Osteocyte (in vitro differentiated cells): ENCODE results near the gene TLNRD1. TPM values are rescaled to one million over a fixed set of nuclear protein-coding genes. Genes with fewer than 3 reads are reported as not detected.

Experiments used
- DNase-seq: peaks from one replicate; pipeline ENCODE4 v3.0.0; 2021; ENCODE audit warnings: mixed read lengths; ENCODE audit not compliant: unreplicated experiment; ENCODE audit errors: extremely low spot score
- H3K27ac Mint-ChIP-seq: one replicate; pipeline ENCODE4 v1.8.0; 2021; ENCODE audit warnings: mild to moderate bottlenecking, mixed read lengths; ENCODE audit not compliant: unreplicated experiment
- H3K27me3 Mint-ChIP-seq: one replicate; pipeline ENCODE4 v1.8.0; 2021; ENCODE audit warnings: mixed read lengths; ENCODE audit not compliant: unreplicated experiment
- H3K36me3 Mint-ChIP-seq: one replicate; pipeline ENCODE4 v1.8.0; 2021; ENCODE audit warnings: mixed read lengths; ENCODE audit not compliant: unreplicated experiment
- H3K4me1 Mint-ChIP-seq: one replicate; pipeline ENCODE4 v1.8.0; 2021; ENCODE audit warnings: mixed read lengths; ENCODE audit not compliant: unreplicated experiment
- H3K4me3 Mint-ChIP-seq: one replicate; pipeline ENCODE4 v1.8.0; 2021; ENCODE audit warnings: mild to moderate bottlenecking, moderate library complexity, mixed read lengths; ENCODE audit not compliant: unreplicated experiment
- H3K9me3 Mint-ChIP-seq: one replicate; pipeline ENCODE4 v1.8.0; 2021; ENCODE audit warnings: mixed read lengths; ENCODE audit not compliant: unreplicated experiment
- CTCF ChIP-seq: fragments of 200-600 bp; sonication (generic); IDR thresholded peaks from 2 replicates; pipeline ENCODE4 v1.5.0; 2021; ENCODE audit warnings: antibody characterized with exemption, mild to moderate bottlenecking, moderate library complexity
- total RNA-seq: library from RNA; stranded (reverse); gene quantifications from 2 replicates; pipeline ENCODE4 v1.2.1, GENCODE V29; 2021

The TLNRD1 gene
- total RNA-seq, 1 donor from 2014 or later: 10.6 TPM

- DNase-seq: no peak
- Mint-ChIP-seq H3K27ac (peak overlapping the region; percentile 56), H3K4me3 (no peak overlapping the region), H3K4me1 (peaks cover 25% of the 10 kb centered on the region), H3K36me3 (peaks cover 23% of the 10 kb centered on the region), H3K27me3 (no peaks in the 10 kb centered on the region), H3K9me3 (no peaks in the 10 kb centered on the region)
- TF ChIP-seq CTCF: no peak
These were observed 33.3 kb upstream of the TLNRD1 start for GRCh38 chr15:80967451-80967850.

- H3K4me3 Mint-ChIP-seq: no peak overlapping the region
- H3K27ac Mint-ChIP-seq: peak overlapping the region; percentile 56
- no peak for DNase-seq
- peaks cover 25% of the 10 kb centered on the region for H3K4me1 Mint-ChIP-seq
- H3K36me3 Mint-ChIP-seq: peaks cover 19% of the 10 kb centered on the region
- no peak for TF ChIP-seq CTCF
- no peaks in the 10 kb centered on the region for H3K27me3 Mint-ChIP-seq
- H3K9me3 Mint-ChIP-seq: no peaks in the 10 kb centered on the region
These were observed 32.7 kb upstream of the TLNRD1 start for GRCh38 chr15:80967991-80968510.

- Mint-ChIP-seq H3K36me3 (peaks cover 11% of the 10 kb centered on the region), H3K9me3 (no peaks in the 10 kb centered on the region), H3K27me3 (no peaks in the 10 kb centered on the region), H3K4me1 (peaks cover 28% of the 10 kb centered on the region), H3K4me3 (no peak overlapping the region), H3K27ac (no peak overlapping the region)
- no peak for DNase-seq
- TF ChIP-seq CTCF: no peak
These were observed 31.4 kb upstream of the TLNRD1 start for GRCh38 chr15:80969316-80969715.

- no peak for DNase-seq
- H3K36me3 Mint-ChIP-seq: peaks cover 9% of the 10 kb centered on the region
These were observed 30.6 kb upstream of the TLNRD1 start for GRCh38 chr15:80970018-80970657.

More at GRCh38 chr15:80970018-80970657, 30.6 kb upstream of the TLNRD1 start:
- Mint-ChIP-seq H3K4me1 (peaks cover 28% of the 10 kb centered on the region), H3K27ac (no peak overlapping the region), H3K27me3 (no peaks in the 10 kb centered on the region), H3K9me3 (no peaks in the 10 kb centered on the region), H3K4me3 (no peak overlapping the region)
- TF ChIP-seq CTCF: peak; percentile 87
